ENCODE results near the gene C1RL.
A peak's percentile ranks its signal among the peaks of the same experiment; 100 is the strongest.

Gene C1RL

DNA sequence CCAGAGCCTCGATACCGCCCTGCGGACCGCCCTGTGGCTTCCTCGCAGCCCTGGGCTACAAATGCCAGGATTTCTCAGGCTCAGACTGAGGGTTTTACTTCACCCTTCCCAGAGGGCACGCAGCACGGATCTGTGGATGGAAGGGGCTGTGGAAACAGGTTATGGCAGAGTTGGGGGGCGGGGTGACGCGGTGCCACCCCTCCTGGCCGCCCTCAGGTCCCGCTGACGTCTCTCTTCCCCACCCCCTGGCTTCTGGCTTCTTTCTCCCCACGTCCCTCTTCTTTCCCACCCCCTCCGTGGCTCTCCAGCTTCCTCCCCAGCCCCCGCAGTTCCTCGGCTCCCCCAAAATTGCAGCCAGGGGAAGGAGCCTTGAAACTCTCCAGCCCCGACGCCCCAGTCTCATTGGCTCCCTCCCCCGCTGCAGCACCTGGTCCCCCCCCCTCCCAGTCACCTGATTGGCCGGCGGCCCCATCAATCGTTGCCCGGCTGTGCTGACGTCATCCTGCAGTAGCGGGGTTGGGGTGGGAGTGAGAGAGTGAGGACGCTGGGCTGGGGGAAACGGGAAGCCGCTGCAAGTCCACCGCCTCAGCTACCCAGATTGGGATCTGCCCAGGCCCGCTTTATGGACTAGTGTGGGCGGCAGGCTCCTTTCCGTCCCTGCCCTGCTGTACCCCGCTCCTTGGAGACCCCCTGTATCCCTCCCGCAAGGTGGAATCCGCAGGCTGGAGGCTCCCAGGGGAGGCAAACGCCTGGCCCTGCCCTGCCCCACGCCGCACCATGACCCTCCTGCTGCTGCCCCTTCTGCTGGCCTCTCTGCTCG is 21.1 kb upstream of the C1RL start, which contains the start of gene CLSTN3:
TSS of gene CLSTN3 (plus strand) at position 500 of the 820 bp plus-strand sequence. CDS start at position 778, 278 bp downstream.
- peak; percentile 35 for DNase-seq (ENCODE audit: low read depth)
- TF ChIP-seq, protein P1, sequence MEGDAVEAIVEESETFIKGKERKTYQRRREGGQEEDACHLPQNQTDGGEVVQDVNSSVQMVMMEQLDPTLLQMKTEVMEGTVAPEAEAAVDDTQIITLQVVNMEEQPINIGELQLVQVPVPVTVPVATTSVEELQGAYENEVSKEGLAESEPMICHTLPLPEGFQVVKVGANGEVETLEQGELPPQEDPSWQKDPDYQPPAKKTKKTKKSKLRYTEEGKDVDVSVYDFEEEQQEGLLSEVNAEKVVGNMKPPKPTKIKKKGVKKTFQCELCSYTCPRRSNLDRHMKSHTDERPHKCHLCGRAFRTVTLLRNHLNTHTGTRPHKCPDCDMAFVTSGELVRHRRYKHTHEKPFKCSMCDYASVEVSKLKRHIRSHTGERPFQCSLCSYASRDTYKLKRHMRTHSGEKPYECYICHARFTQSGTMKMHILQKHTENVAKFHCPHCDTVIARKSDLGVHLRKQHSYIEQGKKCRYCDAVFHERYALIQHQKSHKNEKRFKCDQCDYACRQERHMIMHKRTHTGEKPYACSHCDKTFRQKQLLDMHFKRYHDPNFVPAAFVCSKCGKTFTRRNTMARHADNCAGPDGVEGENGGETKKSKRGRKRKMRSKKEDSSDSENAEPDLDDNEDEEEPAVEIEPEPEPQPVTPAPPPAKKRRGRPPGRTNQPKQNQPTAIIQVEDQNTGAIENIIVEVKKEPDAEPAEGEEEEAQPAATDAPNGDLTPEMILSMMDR (conservative IDR thresholded peaks at IDR 0.05; ENCODE audit: low read length) = no peak
- peak within 1 kb of the TSS; percentile 59 for H3K4me3 ChIP-seq (ENCODE audit: low read length)

DNA sequence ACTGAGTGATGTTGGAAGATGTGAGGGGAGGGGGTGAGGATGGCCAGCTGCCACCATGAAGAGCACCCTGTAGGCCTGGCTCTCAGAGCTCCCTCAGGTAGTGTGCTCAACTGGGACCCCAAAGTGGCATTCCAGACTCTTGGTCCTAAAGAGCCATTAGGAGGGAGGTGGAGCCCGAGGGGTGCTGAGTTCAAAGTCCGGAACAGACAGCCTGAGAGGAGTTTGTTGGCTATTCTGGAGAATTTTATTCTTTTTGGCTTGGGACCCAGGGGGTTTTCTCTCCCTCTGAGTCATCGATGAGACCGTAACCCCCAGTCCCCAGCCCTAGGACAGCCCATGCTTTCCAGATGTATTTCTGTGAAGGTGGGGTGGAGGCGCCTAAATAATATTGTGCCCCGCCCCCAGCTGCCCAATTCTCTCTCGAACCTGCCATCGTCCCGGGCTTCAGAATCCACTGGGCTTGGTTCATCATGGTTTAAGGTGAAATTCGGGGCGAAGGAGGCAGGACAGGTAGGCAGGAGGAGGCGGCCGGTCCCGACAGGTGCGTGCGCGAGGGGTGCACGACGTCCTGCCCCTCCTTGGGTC is 20.4 kb upstream of the C1RL start:
- DNase-seq (ENCODE audit: low read depth) = no peak
- TF ChIP-seq, protein P1 (conservative IDR thresholded peaks at IDR 0.05; ENCODE audit: low read length) = no peak

DNA sequence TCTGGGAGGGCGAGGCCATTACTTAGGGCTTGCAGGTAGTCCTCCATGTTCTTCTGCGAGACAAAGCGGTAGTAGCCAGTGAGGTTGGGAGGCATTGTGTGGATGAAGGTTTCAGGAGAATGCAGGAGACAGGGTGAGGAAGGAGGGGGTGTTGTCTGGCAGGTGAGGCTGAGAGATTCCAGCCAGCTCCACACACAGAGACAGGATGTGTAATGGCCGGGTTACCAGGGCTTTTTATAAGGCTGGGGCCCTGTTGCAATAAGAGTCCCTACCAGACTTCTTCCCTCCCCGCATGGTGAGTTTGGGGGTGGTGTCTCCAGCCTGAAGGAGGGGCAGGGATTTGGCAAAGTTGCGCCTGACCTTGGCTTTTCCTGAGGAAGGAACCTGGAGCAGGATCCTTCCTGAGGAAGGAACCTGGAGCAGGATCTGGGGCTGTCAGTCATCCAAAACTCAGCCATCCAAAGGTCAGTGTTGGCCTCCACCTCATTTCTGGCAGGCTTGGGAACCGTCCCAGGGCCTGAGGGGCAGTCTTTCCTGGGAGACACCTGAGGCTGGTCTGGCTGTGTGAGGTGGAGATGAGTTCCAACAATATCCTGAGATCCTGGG is 19.8 kb upstream of the C1RL start, which contains the start of gene RBP5:
TSS of gene RBP5 (minus strand) at position 209 of the 606 bp plus-strand sequence. CDS start at position 95, 114 bp downstream.
- TF ChIP-seq, protein P1 (conservative IDR thresholded peaks at IDR 0.05; ENCODE audit: low read length) = no peak
- no peak for DNase-seq (ENCODE audit: low read depth)
- peak within 1 kb of the TSS; percentile 59 for H3K4me3 ChIP-seq (ENCODE audit: low read length)

More for the DNA sequence above, 20.4 kb upstream of the C1RL start:
- peak overlapping the region; percentile 59 for H3K4me3 ChIP-seq (ENCODE audit: low read length)

DNA sequence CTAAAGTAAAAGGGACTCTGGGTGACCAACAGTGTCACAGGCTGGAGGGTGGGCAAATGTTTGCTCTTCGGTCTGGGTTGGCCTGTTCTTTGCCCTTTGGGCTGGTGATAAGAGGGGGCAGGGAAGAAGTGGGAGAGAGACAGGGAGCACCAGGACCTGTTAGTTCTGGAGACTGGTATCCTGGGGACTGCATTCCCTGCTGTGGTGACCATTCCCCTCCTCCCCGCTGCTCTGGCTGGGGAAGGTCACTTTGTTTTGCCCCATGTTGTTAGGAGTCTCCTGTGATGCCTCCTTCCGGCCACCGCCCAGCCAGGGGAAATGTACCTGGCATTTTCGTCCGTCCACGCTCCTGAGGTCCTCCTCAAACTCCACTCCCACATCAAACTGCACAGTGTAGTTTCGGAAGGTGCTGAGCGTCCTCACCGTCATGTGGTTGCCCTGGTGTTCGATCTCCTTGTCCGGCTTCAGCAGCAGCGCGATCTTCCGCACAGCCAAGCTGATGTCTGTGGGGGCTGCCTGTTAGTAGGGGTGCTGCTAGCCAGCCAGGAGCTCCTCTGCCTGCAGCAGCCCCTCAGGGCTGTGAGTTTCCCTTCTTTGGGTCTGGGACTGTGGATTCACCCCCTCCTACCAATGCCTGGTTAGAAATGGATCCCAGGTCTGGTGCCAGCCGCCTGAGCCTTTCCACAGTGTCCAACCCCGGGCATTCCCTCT is 19.1 kb upstream of the C1RL start:
- no peak for DNase-seq (ENCODE audit: low read depth)
- TF ChIP-seq, protein P1 (conservative IDR thresholded peaks at IDR 0.05; ENCODE audit: low read length) = no peak
- H3K4me3 ChIP-seq (ENCODE audit: low read length) = no peak overlapping the region

DNA sequence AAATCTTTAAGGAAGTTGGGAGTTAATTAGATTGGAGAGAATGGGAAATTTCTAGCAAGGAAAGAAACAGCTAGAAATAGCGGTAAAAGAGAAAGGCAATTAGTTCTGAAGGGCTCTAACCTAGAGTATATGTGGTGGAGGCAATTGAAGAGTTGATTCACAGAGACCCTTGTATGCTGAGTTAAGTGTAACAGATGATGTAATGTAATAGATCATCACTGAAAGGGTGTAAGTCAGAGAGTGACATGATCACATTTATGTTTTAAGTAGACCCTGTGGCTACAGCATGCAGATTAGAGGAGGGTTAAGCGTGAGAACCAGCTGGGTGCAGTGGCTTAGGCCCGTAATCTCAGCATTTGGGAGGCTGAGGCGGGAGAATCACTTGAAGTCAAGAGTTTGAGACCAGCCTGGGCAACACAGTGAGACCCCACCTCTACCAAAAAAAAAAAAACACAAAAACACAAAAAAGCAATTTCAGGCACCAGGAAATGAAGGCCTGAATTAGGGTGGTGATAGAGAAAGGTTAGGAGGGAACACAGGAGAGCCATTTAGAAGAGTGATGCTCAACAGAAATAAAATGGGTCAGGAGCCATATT is 16.7 kb upstream of the C1RL start:
- DNase-seq (ENCODE audit: low read depth) = no peak
- no peak overlapping the region for H3K4me3 ChIP-seq (ENCODE audit: low read length)
- TF ChIP-seq, protein P1 (conservative IDR thresholded peaks at IDR 0.05; ENCODE audit: low read length) = no peak

DNA sequence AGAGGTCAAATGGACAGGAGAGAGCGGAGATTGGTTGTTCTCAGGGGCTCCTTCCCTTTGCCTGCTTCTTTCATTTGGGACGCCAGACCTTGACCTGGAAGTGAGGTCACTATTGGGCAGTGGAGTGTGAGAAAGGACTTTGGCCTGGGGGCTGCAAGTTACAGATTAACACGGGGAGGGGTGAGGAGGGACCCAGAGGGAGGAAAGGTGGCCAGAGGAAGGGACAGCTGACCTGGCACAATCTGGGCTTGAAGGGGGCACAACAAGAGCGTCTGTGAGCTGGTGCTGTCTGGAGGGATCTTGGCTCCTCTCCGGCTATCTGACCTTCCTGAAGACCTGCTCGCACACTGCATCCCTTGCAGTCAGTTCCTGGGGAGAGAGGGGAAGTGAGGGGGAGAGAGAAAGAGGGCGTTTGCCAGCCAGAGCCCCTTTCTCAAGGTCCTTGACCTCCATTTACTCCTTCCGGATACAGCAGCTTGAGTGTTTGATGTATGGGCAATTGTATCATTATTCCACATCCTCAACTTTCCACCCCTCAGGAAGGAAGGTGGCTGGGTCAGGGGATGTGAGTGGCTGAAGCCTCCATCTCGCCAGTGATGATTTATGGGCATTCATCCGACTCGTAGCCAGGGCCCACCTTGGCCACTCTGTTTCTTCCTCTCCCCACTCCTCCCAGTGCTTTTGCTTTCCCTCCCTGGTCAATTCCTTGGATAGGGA is 14.9 kb upstream of the C1RL start:
- DNase-seq (ENCODE audit: low read depth) = no peak
- TF ChIP-seq, protein P1 (conservative IDR thresholded peaks at IDR 0.05; ENCODE audit: low read length) = no peak
- H3K4me3 ChIP-seq (ENCODE audit: low read length) = no peak overlapping the region
